ENCODE measurements around the gene VWF. TPM values are rescaled to one million over a fixed set of nuclear protein-coding genes. Genes with fewer than 3 reads are reported as not detected.

VWF gene
- under 1 TPM in 1 of 2 experiments, not detected in 1; 0.07 TPM for total RNA-seq

DNA sequence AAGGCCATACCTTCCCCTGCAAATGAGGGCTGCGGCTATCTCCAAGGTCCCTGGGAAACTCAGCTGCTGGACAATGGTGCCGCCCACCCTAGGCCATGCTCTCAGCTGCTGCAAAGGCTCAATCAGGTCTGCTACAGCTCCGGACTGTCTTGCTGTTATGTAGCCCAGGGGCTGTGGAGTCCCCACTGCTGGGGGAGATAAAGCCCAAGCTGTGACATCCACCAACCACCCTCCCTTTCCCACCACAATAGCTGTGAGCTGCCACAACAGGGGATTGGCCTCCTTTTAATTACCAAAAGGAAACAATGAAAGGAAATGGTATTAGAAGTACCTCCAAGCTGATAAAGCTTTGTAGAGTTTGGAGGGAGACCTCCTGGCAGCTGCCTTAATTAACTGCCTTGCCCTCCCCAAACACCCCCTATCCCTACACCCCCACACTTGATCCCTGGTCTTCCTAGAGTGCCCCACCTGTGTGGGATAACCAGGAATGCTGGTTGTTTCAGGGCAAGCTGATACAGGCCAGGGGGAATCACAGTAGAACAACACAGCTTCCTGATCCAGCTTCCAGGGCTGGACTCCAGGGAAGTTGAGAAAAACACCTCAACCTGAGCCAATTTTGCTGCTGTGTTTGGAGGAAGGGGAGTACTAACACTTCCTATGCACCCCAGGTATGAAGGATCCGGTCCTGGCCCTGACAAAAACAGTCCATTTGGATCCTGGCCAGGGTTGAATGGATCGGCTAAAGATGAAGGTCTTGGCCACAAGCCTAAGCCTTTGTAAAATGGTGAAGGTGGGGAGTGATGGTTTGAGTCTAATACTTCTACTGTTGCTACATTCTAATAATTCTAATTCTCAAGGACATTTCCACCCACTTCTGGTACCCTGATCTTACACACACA, at the start of gene VWF:
Gene VWF (minus strand): TSS at position 260 of the 899 bp plus-strand sequence. CDS start 1,474 bp downstream, outside the sequence.
- no peak within 1 kb of the TSS for H3K4me3 Mint-ChIP-seq

DNA sequence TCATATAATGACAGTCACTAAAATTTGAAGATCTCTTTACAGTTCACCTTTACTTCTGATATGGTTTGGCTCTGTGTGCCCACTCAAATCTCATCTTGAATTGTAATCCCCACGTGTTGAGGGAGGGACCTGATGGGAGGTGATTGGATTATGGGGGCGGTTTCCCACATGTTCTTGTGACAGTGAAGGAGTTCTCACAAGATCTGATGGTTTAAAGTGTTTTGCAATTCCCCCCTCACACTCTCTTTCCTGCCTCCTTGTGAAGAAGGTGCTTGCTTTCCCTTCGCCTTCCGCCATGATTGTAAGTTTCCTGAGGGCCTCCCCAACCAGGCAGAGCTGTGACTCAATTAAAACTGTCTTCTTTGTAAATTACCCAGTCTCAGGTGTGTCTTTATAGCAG, 48.4 kb upstream of the VWF start:
- CTCF ChIA-PET = interaction anchor here (0.8 to 1.0 kb wide), 2 partner anchors 16 to 23 kb away, joined by 3 read pairs; no protein-coding TSS in a partner anchor
- Mint-ChIP-seq H3K27ac (no peak overlapping the region), H3K27me3 (no peaks in the 10 kb centered on the region), H3K36me3 (ENCODE audit: low read depth) (no peaks in the 10 kb centered on the region), H3K4me3 (no peak overlapping the region), H3K9me3 (ENCODE audit: low read depth) (no peaks in the 10 kb centered on the region), H3K4me1 (peaks cover 18% of the 10 kb centered on the region)
- intact Hi-C loops (cut with DNase I, micrococcal nuclease) = no loop called here
- ATAC-seq = no peak
- POLR2A ChIA-PET = no interaction called here
- no peak for DNase-seq

More for the DNA sequence above, at the start of gene VWF:
- Mint-ChIP-seq H3K4me1 (no peaks in the 10 kb centered on the region), H3K27ac (no peak within 1 kb of the TSS), H3K36me3 (ENCODE audit: low read depth) (no peaks in the 10 kb centered on the region), H3K27me3 (no peaks in the 10 kb centered on the region), H3K9me3 (ENCODE audit: low read depth) (no peaks in the 10 kb centered on the region)
- DNase-seq = no peak
- intact Hi-C loops (cut with DNase I, micrococcal nuclease) = no loop called here
- ATAC-seq = no peak
- ChIA-PET POLR2A (no interaction called here), CTCF (interaction anchor here (0.9 kb wide), 1 partner anchor 16 kb away, joined by 4 read pairs; no protein-coding TSS in a partner anchor)

DNA sequence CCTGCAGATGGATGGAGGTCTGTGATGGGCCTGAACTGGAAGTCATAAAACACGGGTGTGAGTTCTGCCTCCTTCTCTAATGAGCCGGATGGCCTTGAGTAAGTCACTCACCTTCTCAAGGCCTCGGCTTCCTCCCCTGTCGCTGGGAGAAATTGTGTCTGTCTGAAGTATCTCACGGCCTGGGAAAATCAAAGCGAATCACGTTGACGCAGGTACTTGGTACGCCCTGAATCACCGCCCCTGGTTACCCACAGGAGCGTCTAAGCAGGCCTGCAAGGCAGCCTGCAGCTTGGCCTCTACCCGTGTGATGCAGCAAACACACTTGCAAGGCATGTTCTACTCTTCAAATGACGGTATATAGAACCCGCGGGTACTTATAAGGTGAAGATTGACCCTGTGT, 47.6 kb upstream of the VWF start:
- H3K9me3 Mint-ChIP-seq (ENCODE audit: low read depth) = no peaks in the 10 kb centered on the region
- ATAC-seq = no peak

DNA sequence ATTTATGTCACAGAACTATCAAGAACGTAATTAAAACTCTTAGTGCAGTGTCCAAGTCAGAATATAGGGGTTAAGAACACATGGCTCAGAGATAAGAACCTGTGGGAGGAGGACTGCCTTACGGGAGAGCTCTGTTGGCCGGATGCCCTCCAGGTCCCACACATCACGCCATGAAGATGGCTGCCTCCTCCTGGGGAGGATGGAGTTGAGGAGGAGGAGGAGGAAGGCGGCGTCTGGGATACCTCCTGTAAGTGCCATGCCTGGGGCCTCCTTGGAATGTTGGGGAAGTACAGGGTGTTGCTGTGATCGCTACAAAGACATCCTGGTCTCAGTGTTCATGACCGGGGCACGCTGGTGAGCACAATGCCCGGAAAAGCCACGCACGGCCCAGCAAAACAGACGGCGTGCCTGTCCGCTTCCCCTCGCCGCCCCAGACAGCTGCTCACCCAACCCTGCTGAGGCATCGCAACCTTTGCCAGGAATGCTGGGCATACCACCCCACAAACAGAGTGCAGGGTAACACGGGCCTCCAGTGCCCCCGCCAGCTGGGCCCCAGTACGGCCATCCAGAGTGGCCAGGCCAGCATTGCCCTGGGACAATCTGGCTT, 47.0 kb upstream of the VWF start:
- ChIA-PET CTCF (no interaction called here), POLR2A (no interaction called here)
- intact Hi-C loops (cut with DNase I, micrococcal nuclease) = no loop called here

More for the DNA sequence above, 47.6 kb upstream of the VWF start:
- Mint-ChIP-seq H3K4me3 (no peak overlapping the region), H3K4me1 (peaks cover 26% of the 10 kb centered on the region), H3K27ac (no peak overlapping the region), H3K27me3 (no peaks in the 10 kb centered on the region), H3K36me3 (ENCODE audit: low read depth) (no peaks in the 10 kb centered on the region)
- intact Hi-C loops (cut with DNase I, micrococcal nuclease) = no loop called here
- ChIA-PET POLR2A (no interaction called here), CTCF (no interaction called here)
- no peak for DNase-seq

DNA sequence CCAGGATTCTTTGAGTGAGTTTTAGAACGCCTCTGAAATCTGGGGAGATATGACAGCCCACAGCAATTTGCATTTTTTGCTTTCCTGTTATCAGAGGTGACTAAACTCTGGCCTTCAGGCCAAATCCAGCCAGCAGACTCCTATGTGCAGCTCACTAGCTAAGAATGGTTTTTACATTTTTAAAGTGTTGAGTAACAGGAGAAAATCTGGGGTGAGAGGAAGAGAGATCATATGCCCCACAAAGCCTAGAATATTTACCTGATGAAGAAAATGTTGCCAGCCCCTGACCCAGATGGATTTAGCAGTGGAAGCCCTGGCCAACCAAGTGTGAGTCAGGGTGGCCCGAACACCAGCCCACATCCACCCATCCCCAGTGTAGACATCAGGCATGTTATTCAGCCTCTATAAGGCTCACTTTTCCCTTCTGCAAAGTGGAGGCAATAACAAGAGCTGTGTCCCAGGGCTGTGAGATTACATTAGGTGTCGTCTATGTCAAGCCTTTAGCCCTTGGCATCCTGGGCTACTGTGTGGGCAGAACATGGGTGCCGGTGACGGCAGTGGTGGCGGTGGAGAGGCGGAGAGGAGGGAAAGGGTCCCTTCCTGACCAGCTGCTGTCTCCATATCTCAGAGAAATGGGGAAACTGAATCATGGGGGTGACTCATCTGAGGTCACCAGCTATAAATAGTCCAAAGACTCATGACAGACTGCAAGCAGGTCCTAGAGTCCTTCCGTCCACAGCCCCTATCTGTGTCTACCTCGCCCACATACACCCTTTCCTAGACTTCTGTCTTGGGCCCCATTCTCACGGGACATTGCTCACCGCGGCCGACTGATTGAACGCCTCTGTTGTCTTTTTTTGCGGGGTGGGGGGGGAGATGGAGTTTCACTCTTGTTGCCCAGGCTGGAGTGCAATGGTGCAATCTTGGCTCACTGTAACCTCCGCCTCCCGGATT, 43.1 kb upstream of the VWF start:
- peak overlapping the region; percentile 26 for H3K4me3 Mint-ChIP-seq
- H3K27ac Mint-ChIP-seq = peak overlapping the region; percentile 87
- CTCF ChIA-PET = interaction anchor here (0.6 to 2.0 kb wide), 8 partner anchors 20 to 736 kb away, joined by 3 to 5 read pairs (median 3); partner anchors contain the start of gene CD9

More for the DNA sequence above, 47.0 kb upstream of the VWF start:
- no peak overlapping the region for H3K4me3 Mint-ChIP-seq
- DNase-seq (no peak), ATAC-seq (no peak)
- no peaks in the 10 kb centered on the region for H3K9me3 Mint-ChIP-seq (ENCODE audit: low read depth)
- no peaks in the 10 kb centered on the region for H3K27me3 Mint-ChIP-seq
- no peak overlapping the region for H3K27ac Mint-ChIP-seq
- H3K36me3 Mint-ChIP-seq (ENCODE audit: low read depth) = no peaks in the 10 kb centered on the region
- H3K4me1 Mint-ChIP-seq = peaks cover 32% of the 10 kb centered on the region

DNA sequence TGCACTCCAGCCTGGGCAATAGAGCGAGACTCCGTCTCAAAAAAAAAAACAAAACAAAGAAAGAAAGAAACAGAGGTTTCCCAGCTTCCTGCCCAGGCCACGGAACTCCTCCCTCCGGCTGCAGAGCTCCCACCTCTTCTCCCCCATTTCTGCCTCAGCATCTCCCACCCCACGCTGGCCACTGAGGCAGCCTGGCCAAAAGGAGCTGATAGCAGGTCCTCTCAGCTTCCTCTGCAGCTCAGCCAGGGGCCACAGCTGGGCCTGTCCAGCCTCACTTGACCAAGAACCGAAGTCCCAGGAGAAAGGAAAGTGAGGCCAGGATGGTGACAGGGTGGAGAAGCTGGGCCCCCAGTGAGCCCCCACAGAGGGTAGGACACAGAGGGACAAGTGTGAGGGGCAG, 42.3 kb upstream of the VWF start:
- no peaks in the 10 kb centered on the region for H3K9me3 Mint-ChIP-seq (ENCODE audit: low read depth)
- ChIA-PET CTCF (interaction anchor here (0.6 to 2.0 kb wide), 3 partner anchors 33 to 304 kb away, joined by 3 to 5 read pairs (median 3); partner anchors contain the start of gene VAMP1), POLR2A (interaction anchor here (0.7 kb wide), 1 partner anchor 30 kb away, joined by 6 read pairs; no protein-coding TSS in a partner anchor)
- intact Hi-C loops (cut with DNase I, micrococcal nuclease) = loop anchor here (1.0 to 10.0 kb wide), 4 partner anchors 26 to 111 kb away; no protein-coding TSS in a partner anchor
- DNase-seq (no peak), ATAC-seq (no peak)
- H3K27me3 Mint-ChIP-seq = no peaks in the 10 kb centered on the region
- H3K27ac Mint-ChIP-seq = peak overlapping the region; percentile 87
- H3K4me1 Mint-ChIP-seq = peaks cover 32% of the 10 kb centered on the region
- no peak overlapping the region for H3K4me3 Mint-ChIP-seq
- no peaks in the 10 kb centered on the region for H3K36me3 Mint-ChIP-seq (ENCODE audit: low read depth)

More for the DNA sequence above, 43.1 kb upstream of the VWF start:
- peak; percentile 89 for ATAC-seq
- peak; percentile 84 for DNase-seq
- intact Hi-C loops (cut with DNase I, micrococcal nuclease) = loop anchor here (1.0 to 10.0 kb wide), 7 partner anchors 26 to 111 kb away; no protein-coding TSS in a partner anchor
- Mint-ChIP-seq H3K27me3 (no peaks in the 10 kb centered on the region), H3K4me1 (peaks cover 32% of the 10 kb centered on the region), H3K36me3 (ENCODE audit: low read depth) (no peaks in the 10 kb centered on the region), H3K9me3 (ENCODE audit: low read depth) (no peaks in the 10 kb centered on the region)
- POLR2A ChIA-PET = interaction anchor here (0.8 kb wide), 1 partner anchor 26 kb away, joined by 3 read pairs; no protein-coding TSS in a partner anchor

DNA sequence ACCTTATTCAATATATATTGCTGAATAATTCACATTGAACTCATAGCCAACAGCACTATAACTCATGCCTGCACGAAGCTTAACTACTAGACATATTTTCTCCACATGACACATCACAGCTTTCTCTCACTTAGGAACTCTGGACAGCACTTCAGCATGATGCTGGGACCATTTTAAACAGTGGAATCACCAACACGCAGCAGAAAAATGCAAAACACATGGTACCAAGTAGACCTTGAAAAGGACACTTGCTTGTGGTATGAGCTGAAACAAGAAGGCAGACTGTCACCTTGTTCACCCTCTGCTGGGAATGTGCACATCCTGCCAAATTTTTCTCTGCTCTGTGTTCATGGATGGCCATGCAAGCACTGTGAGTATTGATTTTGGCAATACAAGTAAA, 40.9 kb upstream of the VWF start:
- ChIA-PET CTCF (no interaction called here), POLR2A (no interaction called here)
- intact Hi-C loops (cut with DNase I, micrococcal nuclease) = loop anchor here in 1 of 2 experiments (10.0 kb wide), 1 partner anchor 101 kb away; no protein-coding TSS in a partner anchor
- no peaks in the 10 kb centered on the region for H3K27me3 Mint-ChIP-seq
- no peak overlapping the region for H3K27ac Mint-ChIP-seq
- H3K9me3 Mint-ChIP-seq (ENCODE audit: low read depth) = no peaks in the 10 kb centered on the region
- H3K36me3 Mint-ChIP-seq (ENCODE audit: low read depth) = no peaks in the 10 kb centered on the region
- H3K4me1 Mint-ChIP-seq = peaks cover 32% of the 10 kb centered on the region
- ATAC-seq (no peak), DNase-seq (no peak)
- no peak overlapping the region for H3K4me3 Mint-ChIP-seq

DNA sequence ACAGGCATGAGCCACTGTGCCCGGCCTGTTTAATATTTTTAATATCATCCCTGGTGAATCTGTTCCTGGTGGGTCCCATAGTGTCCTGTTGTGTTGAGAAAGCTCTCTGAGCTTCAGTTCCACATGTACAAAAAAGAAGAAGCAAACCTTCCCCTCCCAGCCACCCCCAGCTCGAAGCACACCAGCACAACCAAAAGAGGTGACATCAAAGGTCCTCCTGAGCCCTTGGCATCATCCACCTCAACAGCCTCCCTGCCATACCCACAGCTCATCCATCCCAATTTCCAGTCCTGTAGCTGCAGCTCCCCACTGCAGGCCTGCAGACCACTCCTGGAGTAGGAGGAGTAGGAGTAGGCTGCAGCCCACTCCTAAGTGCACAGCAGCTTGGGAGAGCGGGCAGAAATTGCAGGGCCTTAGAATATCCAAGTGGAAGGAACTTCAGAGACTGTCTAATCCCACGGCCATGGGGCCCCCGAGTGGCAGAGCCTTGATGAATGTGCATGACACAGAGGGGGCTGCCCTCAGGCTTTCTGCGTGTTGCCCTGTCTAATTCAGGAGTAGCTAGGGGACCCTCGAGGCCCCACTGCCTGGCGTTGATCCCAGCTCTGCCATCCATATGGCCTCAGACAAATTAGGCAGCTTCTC, 39.1 kb upstream of the VWF start:
- H3K4me1 Mint-ChIP-seq = peaks cover 24% of the 10 kb centered on the region
- H3K9me3 Mint-ChIP-seq (ENCODE audit: low read depth) = no peaks in the 10 kb centered on the region
- no peaks in the 10 kb centered on the region for H3K27me3 Mint-ChIP-seq
- ChIA-PET CTCF (no interaction called here), POLR2A (no interaction called here)
- intact Hi-C loops (cut with DNase I, micrococcal nuclease) = loop anchor here in 1 of 2 experiments (10.0 kb wide), 1 partner anchor 99 kb away; no protein-coding TSS in a partner anchor
- DNase-seq = no peak
- no peak for ATAC-seq
- no peak overlapping the region for H3K4me3 Mint-ChIP-seq
- no peaks in the 10 kb centered on the region for H3K36me3 Mint-ChIP-seq (ENCODE audit: low read depth)
- no peak overlapping the region for H3K27ac Mint-ChIP-seq

DNA sequence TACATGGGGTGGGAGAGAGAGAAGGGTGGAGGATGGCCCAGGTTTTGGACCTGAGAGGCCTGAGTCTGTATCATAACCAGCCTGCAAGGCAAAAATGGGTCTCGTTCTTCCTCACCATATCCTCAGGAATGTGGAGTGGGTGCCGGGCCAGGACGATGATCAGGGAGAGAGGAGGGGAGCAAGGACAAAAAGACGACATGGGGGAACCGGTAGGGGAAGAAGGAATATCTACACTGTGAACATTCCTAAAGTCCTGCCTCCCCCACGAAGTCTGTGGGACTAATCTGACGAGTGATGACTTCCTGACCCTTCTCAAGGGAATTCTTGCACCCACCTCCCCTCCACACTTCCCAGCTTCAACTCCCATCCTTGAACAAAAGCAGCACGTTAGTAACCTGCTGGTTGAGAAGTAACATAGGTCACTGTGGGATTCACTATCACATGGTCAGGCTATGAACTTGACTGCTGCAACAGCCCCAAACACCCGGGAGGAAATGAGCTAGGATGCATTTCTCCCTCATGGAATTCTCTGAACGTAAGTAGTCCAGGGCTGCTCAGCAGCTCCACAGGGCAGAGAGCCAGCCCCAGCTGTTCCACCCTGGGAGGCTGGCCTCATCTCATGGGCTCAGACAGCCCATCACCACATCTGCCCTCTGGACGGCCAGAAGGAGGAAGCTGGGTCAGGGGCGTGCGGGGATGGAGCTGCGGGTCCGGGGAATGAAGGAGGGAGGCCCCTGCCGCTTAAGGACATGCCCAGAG, 36.8 kb upstream of the VWF start:
- intact Hi-C loops (cut with DNase I, micrococcal nuclease) = loop anchor here in 1 of 2 experiments (10.0 kb wide), 1 partner anchor 97 kb away; no protein-coding TSS in a partner anchor
- Mint-ChIP-seq H3K36me3 (ENCODE audit: low read depth) (no peaks in the 10 kb centered on the region), H3K9me3 (ENCODE audit: low read depth) (no peaks in the 10 kb centered on the region), H3K4me1 (peaks cover 8% of the 10 kb centered on the region), H3K27me3 (no peaks in the 10 kb centered on the region), H3K4me3 (no peak overlapping the region), H3K27ac (no peak overlapping the region)
- ChIA-PET CTCF (interaction anchor here (0.6 to 0.8 kb wide), 2 partner anchors 29 to 91 kb away, joined by 4 read pairs; no protein-coding TSS in a partner anchor), POLR2A (no interaction called here)
- no peak for ATAC-seq
- DNase-seq = no peak
